ENCODE results near the gene ACSS3. TPM values are rescaled to one million over a fixed set of nuclear protein-coding genes. Genes with fewer than 3 reads are reported as not detected.
"Not testable (repeated sequence)": the region's sequence is repeated elsewhere in the genome, so short reads cannot be mapped to it uniquely, and the experiment has no call there.

ACSS3 gene
- total RNA-seq, 3 donors from 2014 or later: 0.69 to 6.4 (median 1.9) TPM

- intact Hi-C loops (cut with DNase I, micrococcal nuclease): no loop called here
- DNase-seq: no peak
- no peak for TF ChIP-seq CTCF (IDR thresholded peaks at IDR 0.05)
- Histone ChIP-seq H3K36me3 (ENCODE audit: low read depth) (no peaks in the 10 kb centered on the region), H3K9me3 (no peaks in the 10 kb centered on the region), H3K4me1 (ENCODE audit: low read depth) (no peaks in the 10 kb centered on the region), H3K4me3 (no peak overlapping the region)
- ATAC-seq: no peak
These were observed 118.7 kb downstream of the ACSS3 start for GRCh38 chr12:81196595-81196994.

- H3K4me1 ChIP-seq (ENCODE audit: low read depth); ATAC-seq; intact Hi-C loops (cut with DNase I, micrococcal nuclease); H3K4me3 ChIP-seq; DNase-seq; H3K36me3 ChIP-seq (ENCODE audit: low read depth); H3K9me3 ChIP-seq: not testable (repeated sequence)
These were observed 122.7 kb downstream of the ACSS3 start for GRCh38 chr12:81200561-81200960.

GRCh38 chr12:81203671-81204204 is 125.9 kb downstream of the ACSS3 start:
- Histone ChIP-seq H3K36me3 (ENCODE audit: low read depth) (no peaks in the 10 kb centered on the region), H3K4me3 (no peak overlapping the region), H3K9me3 (no peaks in the 10 kb centered on the region), H3K4me1 (ENCODE audit: low read depth) (peaks cover 12% of the 10 kb centered on the region)
- no peak for DNase-seq
- no peak for TF ChIP-seq CTCF (IDR thresholded peaks at IDR 0.05)
- ATAC-seq: peak; percentile 28
- intact Hi-C loops (cut with DNase I, micrococcal nuclease): no loop called here

GRCh38 chr12:81205416-81205815 is 127.5 kb downstream of the ACSS3 start:
- DNase-seq (no peak), ATAC-seq (peak; percentile 85)
- Histone ChIP-seq H3K36me3 (ENCODE audit: low read depth) (no peaks in the 10 kb centered on the region), H3K9me3 (no peaks in the 10 kb centered on the region), H3K4me3 (no peak overlapping the region), H3K4me1 (ENCODE audit: low read depth) (peaks cover 12% of the 10 kb centered on the region)
- no peak for TF ChIP-seq CTCF (IDR thresholded peaks at IDR 0.05)
- intact Hi-C loops (cut with DNase I, micrococcal nuclease): no loop called here

- Histone ChIP-seq H3K4me3 (no peak overlapping the region), H3K36me3 (ENCODE audit: low read depth) (no peaks in the 10 kb centered on the region), H3K9me3 (no peaks in the 10 kb centered on the region), H3K4me1 (ENCODE audit: low read depth) (peaks cover 12% of the 10 kb centered on the region)
- DNase-seq: no peak
- intact Hi-C loops (cut with DNase I, micrococcal nuclease): no loop called here
- no peak for ATAC-seq
- no peak for TF ChIP-seq CTCF (IDR thresholded peaks at IDR 0.05)
These were observed 128.6 kb downstream of the ACSS3 start for GRCh38 chr12:81206429-81206828.

GRCh38 chr12:81207173-81207572 is 129.3 kb downstream of the ACSS3 start:
- intact Hi-C loops (cut with DNase I, micrococcal nuclease): no loop called here
- no peak overlapping the region for H3K4me3 ChIP-seq
- no peaks in the 10 kb centered on the region for H3K36me3 ChIP-seq (ENCODE audit: low read depth)
- DNase-seq (no peak), ATAC-seq (no peak)
- peaks cover 12% of the 10 kb centered on the region for H3K4me1 ChIP-seq (ENCODE audit: low read depth)
- no peaks in the 10 kb centered on the region for H3K9me3 ChIP-seq
- no peak for TF ChIP-seq CTCF (IDR thresholded peaks at IDR 0.05)
